T-helper 22 cell (primary cell): Measurements from ENCODE around the gene PLEK.
"Not testable (repeated sequence)": the region's sequence is repeated elsewhere in the genome, so short reads cannot be mapped to it uniquely, and the experiment has no call there.

Source experiments
- DNase-seq: peaks from one replicate; pipeline ENCODE4 v3.0.0-alpha.2; 2020; ENCODE audit warnings: low read depth

The PLEK gene

GRCh38 chr2:68356599-68357239 lies 8.4 kb upstream of the PLEK start:
- DNase-seq = no peak

DNA sequence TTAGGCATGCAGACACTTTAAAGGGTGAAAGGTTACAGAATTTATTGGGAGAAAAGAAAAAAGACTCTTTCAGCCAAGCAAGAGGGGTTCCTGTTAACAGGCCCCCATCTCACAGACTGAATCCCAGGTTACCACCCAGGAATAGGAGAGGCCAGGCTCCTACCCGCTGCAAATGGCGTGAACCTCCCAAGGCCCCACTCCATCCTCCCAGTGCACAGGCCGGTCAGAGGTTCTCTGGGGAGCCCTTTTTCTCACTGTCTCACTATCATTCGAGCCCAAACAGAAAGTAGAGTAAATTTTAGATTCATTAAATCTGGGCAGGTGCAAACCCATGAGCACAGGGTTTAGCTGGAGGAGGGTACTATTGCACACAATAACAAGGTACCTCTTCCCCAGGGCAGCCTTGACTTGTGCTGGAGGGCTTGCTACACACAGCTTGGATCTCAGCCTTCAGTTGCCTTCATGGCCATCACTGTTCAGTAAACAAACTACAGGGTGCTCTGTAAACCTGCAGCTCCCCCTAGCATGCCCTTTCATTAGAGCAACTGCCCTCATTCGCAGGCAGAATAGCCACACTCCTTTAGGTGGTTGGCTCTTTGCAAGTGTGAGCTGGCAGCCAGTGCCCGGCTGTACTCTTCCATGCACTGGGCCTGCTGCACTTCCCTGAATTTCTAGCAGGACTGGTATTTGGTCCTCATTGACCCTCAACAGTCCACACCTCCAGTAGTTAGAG lies 7.3 kb upstream of the PLEK start:
- DNase-seq = no peak

GRCh38 chr2:68359889-68360288 lies 5.2 kb upstream of the PLEK start:
- DNase-seq = no peak

- DNase-seq = peak; percentile 57
Observed at GRCh38 chr2:68362069-68362468, 3.0 kb upstream of the PLEK start.

DNA sequence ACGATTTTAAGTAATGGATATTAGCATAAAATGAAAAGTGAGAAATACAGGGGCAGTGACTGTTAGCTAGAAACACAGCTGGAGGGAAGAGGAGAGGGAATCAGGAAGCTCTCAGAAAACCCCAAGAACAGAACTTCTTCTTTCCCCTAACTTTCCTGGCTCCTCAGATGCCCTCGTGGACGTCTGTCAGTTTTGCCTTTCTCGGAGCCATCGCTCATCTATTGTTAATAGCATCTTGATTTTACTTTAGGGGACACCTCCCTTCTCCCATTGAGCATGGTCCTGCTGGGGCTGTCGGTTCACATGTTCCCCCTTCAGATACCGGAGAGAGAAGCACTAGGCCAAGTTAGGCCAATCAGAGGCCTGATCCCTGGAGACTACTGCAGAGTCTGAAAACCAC lies 2.3 kb upstream of the PLEK start:
- no peak for DNase-seq

DNA sequence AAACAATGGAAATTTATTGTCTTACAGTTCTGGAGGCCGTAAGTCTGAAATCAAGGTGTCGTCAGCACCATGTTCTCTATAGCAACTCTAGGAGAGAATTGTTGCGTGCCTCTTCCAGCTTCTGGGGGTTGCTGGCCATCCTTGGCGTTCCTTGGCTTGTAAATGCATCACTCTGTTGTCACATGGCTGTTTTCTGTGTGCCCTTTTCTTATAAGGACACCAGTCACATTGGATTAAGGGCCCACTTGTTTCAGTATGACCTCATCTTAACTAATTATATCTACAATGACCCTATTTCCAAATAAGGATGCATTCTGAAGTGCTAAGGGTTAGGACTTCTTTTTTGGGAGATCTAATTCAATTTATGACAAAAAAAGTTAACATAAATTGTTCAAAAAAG lies 1.4 kb upstream of the PLEK start:
- no peak for DNase-seq

GRCh38 chr2:68366083-68366560 lies 1.0 kb downstream of the PLEK start:
- DNase-seq = no peak

DNA sequence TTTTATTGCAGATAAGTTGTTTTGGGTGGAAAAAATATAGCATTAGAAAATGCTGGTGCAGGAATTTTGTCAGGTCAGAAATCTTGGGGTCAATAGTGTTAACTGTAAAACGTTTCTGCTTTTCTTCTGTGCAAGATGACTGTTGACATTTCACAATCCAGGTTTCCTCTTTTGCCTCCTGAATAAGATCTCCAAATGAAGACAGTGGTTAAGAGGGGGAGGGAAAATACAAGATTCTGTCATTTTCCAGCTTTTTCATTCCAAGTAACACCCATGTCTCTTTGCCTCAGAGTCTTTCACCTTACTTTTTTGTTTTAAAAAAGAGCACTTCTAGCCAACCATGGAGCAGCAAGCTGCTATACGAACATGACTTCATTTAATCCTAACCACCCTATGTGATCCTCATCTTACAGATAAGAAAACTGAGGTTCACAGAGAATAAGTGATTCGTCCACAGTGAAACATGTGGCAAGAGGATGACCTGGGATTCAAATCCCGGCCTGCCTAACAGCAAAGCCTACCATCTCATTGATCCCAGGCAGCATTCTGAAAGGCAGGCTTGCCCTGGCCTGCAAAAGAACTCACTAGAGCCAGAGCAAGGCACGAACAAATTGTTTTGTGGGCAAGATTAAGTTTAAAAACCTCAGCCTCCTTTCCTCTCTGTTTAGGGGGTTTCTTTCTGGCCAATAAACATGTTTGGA lies 3.0 kb downstream of the PLEK start:
- no peak for DNase-seq

DNA sequence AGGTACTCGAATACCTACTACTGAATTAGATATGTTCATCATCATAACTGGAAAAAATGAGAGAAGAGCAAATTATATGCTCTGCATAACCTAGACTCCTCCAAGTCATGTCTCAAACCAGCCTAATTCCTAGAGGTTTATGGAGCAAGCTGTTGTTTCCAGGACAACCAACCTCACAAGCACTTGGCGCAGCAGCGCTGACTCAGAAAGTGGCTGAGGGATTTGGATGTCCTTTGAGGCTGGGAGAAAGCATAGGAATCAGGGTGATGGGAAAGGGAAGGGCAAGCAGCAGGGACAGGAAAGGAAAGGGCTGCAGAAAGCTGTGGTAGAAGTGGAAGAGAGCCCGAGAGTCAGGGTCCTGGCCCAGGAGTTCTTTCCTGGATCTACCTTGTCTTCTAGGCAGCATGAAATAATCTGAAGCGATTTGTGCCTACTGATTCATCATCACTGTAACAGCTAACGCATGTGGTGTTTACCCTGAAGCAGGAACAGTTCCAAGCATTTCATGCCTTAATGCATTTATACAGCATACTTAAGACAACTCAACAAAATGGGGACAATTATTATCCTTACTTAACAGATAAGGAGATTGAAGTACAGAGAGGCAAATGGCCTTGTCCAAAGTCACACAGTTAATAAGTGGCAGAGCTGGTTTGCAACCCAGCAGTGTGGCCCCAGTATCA lies 3.7 kb downstream of the PLEK start:
- no peak for DNase-seq

DNA sequence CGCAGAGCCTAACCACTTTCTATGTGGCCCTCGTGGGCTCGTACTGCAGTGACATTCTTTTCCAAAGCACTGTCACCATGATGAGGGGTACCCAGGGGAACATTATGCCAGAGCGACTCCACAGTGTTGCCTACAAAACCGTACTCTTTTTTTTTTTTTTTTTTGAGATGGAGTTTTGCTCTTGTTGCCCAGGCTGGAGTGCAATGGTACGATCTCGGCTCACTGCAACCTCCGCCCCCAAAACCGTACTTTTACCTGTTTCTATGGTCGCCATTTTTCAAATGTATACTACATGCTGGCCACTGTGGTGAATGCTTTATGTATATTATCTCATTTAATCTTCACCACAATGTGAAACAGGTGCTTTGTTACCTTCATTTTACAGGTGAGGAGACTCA lies 4.3 kb downstream of the PLEK start:
- no peak for DNase-seq

DNA sequence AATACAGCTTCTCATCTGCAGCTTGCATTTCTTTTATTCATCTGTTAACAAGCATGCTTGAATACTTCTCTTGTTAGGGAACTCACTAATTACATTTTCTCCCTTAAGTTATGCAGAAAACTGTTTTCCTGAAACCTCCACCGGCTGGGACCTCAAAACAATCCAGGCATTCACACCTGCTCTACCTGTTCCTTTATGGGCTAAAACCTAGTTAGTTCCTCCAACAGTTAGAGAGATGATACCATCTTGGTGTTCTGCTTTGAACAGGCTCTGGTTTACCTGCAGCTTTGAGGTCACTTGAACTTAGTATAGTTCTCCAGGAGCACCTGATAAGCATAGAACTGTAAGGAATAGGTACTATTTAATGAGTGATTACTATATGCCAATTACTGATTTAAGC lies 6.1 kb downstream of the PLEK start:
- DNase-seq = no peak

- DNase-seq = no peak
Observed at GRCh38 chr2:68371581-68371980, 6.5 kb downstream of the PLEK start.

DNA sequence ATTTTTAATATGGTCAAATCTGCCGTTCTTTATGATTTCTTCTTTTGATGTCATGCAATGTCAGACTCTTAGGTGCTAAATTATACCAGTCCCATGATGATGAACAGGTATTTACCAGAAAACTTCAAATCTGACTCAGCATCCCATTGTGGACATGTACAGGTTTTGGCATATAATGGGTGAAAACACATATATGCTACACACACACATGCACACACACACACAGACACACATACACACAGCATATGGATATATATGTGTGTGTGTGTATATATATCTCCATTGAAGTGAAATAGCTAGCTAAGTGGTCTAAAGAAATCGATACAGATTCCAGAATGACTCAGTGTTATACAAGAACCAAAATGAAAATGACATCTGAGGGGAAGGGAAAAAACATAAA lies 7.4 kb downstream of the PLEK start:
- no peak for DNase-seq

DNA sequence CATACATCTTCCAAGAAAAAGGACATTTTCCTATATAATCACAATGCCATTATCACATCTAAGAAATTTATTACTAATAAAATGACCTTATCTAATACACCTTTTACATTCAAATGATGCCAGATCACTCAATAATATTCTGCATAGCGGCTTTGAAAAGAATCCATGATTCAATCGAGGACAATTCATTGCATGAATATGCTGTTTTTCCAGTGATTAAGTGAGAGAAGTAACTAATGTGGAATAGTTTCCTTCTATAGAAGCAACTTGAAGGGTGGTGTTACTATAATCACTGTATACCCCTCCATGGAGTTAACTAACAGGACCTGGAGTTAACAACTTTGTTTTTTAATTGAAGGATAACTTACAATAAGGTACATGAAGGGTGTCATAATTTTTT lies 9.1 kb downstream of the PLEK start:
- no peak for DNase-seq

GRCh38 chr2:68375582-68375981 lies 10.5 kb downstream of the PLEK start:
- DNase-seq = no peak

- DNase-seq = no peak
Observed at GRCh38 chr2:68377137-68377780, 12.2 kb downstream of the PLEK start.

DNA sequence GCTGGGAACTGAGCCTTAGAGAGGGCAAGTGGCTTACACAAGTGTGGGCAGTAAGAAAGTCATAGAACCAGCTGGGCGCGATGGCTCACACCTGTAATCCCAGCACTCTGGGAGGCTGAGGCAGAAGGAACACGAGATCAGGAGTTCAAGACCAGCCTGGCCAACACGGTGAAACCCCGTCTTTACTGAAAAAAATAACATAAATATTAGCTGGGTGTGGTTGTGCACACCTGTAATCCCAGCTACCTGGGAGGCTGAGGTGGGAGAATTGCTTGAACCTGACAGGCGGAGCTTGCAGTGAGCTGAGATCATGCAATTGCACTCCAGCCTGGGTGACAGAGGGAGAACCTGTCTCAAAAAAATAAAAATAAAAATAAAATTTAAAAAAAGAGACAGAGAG lies 13.7 kb downstream of the PLEK start:
- not testable (repeated sequence) for DNase-seq

DNA sequence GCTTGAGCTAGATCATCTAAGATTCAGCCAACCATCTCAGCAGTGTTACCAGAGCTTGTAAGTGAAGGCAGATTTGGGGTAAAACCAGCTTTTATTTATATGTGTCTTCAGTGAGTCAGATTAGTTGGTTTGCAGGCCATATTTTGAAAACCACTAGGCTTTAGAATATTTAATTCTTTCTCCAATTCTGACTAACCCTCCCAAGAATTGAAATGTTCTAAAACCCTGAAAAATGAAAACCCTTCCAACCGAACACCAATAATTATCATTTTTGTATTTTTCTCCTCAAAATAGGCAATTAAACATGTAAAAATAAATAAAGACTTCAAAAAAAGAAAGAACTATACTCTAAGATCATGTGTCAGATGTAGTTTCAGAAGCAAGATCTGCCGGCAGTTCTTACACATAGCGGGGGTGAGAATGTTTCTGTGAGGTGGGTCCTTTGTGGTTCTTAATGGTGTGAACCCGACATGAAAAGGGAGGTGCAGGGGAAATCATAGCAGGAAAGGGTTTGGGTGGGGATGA lies 14.2 kb downstream of the PLEK start:
- DNase-seq = no peak

- DNase-seq = no peak
Observed at GRCh38 chr2:68383778-68384177, 18.7 kb downstream of the PLEK start.

DNA sequence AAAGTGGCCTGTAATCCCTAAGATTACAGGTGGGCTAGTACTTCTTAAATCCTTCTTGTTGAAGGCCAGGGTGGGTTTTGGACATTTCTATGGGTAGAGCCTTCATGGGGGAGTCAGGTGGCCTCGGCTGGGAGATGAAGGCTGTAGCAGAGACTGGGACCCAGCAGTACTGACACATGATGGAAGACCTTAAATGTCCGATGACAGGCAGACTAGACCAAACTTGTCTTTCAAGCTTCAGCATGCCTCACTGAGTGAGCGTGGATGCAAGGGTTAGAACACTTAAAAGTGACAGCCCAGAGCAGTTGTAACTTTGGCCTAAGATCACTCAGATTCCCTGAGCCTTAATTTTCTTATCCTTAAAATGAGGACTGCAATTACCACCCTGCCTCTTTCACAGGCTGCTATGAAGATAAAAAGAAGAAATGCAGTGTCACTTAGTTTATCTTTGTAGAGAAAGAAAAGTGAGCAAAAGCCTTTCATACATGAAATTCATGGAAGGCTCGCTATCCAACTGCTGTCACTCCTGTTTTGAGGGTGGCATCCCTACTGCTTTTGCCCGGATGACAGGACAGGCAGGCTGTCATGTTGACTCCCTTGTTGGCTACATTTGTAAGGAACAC lies 19.5 kb downstream of the PLEK start:
- DNase-seq = no peak

GRCh38 chr2:68385220-68385906 lies 20.3 kb downstream of the PLEK start:
- no peak for DNase-seq
